CD4-positive, alpha-beta T cell treated with Interleukin-12 subunit alpha and Interleukin-12 subunit beta, for 1 hour (primary cell): ENCODE results near the gene CD200R1L.
"Not testable (repeated sequence)": the region's sequence is repeated elsewhere in the genome, so short reads cannot be mapped to it uniquely, and the experiment has no call there.

Experiments
- DNase-seq: peaks from one replicate; pipeline ENCODE4 v3.0.0-alpha.2; 2020

Gene CD200R1L, protein sequence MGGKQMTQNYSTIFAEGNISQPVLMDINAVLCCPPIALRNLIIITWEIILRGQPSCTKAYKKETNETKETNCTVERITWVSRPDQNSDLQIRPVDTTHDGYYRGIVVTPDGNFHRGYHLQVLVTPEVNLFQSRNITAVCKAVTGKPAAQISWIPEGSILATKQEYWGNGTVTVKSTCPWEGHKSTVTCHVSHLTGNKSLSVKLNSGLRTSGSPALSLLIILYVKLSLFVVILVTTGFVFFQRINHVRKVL

DNA sequence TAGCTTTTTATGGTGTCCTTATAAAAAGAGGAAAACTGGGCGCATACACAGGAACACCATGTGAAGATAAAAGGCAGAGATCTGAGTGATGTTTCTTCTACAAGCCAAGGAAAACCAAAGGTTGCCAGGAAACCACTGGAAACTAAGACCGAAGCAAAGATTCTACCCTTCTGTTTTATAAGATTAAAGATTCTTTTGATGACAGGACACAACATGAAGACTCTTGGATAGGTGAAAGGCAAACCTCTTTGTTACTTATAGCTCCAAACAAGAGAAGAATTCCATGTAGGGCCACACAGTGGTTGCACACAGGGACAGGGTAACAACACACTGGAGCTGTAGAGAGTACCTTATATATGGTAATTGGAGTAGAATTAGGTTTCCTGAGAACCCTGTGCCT lies at the start of gene CD200R1L:
TSS of gene CD200R1L (minus strand) at position 101 of the 400 bp plus-strand sequence. CDS start 17,497 bp downstream, outside the sequence.
- DNase-seq: no peak

DNA sequence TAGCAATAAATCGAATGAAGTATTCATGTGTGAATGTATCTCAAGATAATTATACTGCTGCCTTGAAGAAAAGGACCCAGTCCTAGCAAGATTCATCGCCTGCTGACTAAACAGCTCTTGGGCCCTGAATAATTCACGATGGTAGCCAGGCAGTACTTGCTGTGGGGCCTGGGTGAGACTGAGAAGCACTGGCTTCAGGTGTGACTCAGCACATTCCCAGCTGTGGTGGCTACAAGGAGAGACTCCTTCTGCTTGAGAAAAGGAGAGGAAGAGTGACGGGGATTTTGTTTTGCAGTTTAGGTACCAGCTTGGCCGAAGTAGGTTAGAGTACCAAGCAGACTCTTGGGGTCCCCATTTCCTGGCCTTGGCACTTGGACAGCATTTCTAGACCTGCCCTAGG lies 47.6 kb upstream of the CD200R1L start:
- no peak for DNase-seq

DNA sequence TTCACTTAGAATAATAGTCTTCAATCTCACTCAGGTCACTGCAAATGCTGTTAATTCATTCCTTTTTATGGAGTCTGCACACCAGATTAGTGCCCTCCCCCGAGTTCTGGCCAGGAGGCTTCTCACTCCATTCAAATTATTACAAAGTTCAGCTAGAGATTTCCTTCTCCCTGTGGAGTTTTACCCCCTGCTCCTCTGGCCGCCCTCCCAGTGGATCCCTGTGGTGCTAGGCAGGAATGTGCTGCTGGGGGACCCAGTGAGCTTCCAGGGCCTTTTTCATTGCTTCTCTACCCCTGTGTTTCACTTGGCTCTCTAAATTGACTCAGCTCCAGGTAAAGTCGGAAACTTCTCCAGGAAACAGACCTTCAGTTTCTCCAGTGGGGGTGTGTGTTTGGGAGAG lies 42.7 kb upstream of the CD200R1L start:
- DNase-seq: no peak

DNA sequence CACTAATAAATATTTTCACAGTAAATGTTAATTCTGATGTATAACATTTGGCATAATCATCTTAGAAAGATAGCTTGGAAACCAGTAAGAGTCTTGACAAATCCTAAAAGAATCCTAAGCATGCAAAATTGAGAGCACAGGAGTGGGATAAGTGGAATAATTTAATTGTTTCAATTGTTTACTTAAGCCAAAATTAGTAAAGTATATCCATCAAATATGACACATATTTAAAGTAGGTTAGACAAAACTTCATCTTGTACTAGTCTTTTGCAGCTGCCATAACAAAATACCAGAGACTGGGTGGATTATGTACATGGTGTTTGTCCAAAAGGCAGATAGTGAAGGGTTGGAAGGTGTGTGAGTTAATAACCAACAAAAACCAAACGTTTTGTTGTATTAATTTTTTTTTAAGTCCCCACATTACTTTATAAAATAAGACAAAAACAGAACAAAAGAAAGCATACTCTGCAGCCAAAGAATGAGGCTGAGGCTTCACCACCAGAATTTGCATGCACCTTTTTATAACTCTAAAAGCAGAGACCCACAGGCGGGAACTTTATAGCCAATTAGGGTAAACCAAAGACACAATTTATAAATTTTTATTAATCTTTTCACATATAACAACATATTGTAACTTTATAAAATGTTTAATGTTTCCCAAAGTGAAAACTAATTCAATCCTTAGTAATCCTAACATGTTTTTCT lies 41.9 kb upstream of the CD200R1L start:
- DNase-seq: no peak

DNA sequence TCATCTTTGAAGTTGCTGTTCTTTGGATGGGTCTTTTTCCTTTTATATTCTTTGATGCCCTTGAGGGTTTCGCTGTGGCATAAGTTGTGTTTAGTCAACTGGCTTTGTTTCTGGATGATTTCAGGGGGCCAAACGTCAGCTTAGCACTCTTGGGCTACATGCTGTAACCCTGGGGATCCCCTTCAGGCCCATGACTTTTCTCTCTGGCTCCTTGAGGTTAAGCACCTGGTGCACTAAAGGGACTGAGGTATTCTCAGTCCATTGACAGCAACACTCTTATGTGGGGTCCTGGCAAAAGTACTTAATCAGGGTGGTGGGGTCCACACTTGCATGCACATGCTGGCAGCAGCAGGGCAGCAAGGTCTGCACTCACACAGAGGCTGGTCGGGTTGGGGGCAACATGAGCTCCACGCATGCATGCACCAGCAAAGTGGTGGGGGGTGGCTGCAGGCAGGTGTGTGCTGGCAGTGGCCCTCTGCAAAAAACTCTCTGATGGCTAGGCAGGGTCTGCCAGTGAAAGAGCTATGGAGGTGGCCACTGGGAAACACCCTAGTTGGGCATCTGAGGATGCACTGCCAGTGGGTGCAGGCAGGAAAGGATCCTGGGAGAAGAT lies 38.1 kb upstream of the CD200R1L start:
- DNase-seq: no peak

DNA sequence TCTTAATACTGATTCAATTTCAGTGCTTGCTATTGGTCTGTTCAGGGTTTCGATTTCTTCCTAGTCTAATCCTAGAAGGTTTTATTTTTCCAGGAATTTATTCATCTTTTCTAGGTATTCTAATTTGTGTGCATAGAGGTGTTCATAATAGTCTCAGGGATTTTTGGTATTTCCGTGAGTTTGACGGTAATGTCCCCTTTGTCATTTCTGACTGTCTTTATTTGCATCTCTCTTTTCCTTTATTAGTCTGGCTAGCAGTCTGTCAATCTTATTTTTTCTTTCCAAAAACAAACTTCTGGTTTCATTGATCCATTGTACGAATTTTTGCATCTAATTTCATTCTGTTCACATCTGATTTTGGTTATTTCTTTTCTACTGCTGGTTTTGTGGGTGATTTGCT lies 35.2 kb upstream of the CD200R1L start:
- no peak for DNase-seq

DNA sequence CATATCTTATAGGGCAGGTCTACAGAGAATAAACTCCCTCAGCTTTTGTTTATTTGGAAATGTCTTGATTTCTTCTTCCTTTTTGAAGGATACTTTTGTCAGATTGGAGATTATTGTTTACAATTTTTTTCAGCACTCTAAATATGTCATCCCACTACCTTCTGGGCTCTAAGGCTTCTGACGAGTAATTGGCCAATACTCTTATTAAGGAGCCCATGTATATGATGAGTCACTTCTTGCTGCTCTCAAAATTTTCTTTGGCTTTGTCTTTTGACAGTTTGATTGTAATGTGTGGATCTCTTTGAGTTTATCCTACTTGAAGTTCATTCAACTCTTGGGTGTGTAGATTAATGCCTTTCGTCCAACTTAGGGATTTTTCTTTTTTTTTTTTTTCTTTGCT lies 28.9 kb upstream of the CD200R1L start:
- DNase-seq: no peak

DNA sequence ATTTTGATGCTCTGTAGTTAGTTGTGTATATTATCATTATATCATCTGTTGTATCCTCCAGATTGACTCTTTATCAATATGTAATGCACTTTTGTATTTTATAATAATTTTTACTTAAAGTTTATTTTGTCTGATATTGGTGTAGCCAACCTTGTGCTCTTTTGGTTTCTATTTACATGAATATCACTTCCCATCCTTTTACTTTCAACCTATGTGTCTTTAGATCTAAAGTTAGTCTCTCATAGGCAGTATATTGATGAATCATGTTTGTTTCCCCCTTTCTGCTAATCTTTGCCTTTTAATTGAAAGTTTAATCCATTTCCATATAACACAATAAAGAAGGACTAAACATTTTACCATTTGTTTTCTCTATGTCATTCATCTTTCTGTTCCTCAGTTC lies 28.1 kb upstream of the CD200R1L start:
- DNase-seq: no peak

DNA sequence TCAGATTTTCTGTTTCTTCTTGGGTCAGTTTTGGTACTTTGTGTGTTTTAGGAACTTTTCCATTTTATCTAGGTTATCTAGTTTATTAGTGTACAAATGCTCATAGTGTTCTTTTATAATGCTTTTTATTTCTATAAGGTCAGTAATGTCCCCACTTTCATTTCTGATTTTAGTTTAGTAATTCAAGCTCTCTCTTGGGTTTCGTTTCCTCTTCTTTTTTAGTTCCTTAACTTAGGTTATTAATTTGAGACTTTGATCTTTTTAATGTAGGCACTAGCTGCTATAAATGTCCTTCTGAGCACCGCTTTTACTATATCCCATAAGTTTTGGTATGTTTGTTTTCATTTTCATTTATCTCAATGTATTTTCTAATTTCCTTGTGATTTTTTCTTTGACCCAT lies 27.0 kb upstream of the CD200R1L start:
- DNase-seq: no peak

DNA sequence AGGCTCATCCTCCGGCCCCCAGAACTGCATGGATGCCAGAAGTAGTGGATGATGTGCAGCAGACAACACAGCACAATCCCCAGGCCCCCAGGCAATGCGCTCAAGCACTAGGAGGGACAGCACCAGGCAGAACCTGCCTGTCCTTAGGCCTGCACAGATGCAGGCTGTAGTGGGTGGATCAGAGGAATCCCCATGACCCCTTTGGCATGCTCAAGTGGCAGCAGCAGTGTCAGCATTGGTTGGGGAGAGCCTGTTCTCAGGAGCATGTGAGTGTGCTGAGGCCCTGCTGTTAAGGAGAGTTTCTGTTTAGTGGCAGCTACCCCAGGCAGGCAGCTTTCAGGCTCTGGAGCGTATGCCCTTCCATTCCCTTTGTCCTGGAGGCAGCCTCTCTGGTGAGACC lies 25.1 kb upstream of the CD200R1L start:
- DNase-seq: no peak

DNA sequence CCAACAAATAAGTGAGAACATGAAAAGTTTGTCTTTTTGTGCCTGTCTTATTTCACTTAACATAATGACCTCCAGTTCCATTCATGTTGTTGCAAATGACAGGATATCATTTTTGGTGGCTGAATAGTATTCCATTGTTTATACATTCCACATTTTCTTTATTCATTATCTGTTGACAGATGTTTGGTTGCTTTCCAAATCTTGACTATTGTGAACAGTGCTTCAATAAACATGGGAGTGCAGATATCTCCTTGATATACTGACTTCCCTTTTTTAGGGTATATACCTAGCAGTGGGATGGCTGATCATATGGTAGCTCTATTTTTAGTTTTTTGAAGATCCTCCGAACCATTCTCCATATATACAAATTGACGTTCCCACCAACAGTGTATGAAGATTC lies 19.1 kb upstream of the CD200R1L start:
- DNase-seq: no peak

DNA sequence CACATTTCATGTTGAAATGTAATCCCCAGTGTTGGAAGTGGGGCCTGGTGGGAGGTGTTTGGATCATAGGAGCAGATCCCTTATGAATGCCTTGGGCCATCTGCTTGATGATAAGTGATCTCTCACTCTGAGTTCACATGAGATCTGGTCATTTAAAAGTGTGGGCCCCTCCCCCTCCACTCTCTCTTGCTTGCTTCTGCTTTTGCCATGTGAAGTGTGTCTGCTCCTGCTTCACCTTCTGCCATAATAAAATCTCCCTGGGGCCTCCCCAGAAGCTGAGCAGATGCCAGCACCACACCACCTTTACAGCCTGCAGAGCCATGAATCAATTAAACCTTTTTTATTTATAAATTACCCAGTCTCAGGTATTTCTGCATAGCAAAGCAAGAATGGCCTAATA lies 14.2 kb upstream of the CD200R1L start:
- DNase-seq: no peak

DNA sequence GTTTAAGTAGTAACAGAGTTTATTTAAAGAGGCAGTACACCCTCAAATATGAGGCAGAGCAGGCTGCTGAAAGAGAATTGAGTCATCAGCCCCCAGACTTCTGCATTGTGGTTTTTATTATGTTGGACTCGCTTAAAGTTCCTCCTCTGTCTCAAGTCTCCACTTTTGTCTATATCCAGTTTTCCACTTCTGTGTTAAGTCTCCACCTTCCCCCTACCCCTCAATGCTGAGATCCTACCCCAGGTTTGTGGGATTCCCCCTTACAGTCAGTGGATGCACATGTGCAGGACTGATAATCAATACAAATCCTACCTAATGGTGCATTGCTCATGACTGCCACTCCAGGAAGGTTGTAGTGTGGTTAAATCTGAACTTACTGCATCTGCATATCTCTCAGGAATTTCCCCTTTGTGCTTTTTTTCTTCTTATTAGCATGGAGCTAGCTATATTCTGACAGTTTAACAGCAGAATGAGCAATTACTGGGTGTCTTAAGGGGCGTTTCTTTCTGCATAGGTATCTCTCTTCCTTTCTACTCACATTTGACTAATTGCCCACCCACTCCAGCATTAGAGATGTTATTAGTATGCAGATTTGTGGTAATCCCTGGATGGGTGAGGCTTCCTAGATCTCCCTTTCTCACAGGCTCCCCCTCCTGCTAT lies 11.9 kb upstream of the CD200R1L start:
- peak; percentile 32 for DNase-seq

DNA sequence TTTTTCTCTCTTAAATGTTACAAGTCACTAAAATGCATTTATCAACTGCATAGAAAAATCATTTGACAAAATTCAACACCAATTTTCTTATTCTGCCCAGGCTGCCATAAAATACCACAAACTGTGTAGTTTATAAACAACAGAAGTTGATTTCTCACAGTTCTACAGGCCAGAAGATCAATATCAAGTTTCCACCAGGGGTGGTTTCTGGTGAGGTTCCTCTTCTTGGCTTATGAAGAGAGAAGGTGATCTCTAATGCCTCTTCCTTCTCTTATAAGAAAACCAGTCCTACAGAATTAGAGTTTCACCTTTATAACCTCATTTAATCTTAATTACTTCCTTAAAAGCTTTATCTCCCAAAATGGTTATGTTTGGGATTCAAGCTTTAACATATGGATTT lies 10.9 kb upstream of the CD200R1L start:
- DNase-seq: peak; percentile 32

DNA sequence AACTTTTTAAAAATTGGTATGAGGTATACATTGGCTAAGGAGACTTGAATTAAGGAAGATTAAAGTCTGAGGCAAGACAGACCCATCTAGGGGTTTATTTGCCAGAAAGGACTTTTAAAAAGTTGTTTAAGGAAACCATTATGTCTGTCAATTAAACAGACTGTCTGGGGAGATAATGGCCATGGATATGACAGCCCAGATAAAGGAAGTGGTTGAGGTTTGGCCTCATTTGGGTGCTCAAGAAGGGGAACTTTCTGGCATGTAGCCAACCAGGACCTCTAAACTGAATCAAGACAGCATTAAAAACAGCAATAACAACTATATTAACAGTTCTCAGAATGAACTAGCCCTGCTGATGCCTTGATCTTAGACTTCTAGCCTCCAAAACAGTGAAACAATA lies 9.9 kb upstream of the CD200R1L start:
- peak; percentile 66 for DNase-seq

DNA sequence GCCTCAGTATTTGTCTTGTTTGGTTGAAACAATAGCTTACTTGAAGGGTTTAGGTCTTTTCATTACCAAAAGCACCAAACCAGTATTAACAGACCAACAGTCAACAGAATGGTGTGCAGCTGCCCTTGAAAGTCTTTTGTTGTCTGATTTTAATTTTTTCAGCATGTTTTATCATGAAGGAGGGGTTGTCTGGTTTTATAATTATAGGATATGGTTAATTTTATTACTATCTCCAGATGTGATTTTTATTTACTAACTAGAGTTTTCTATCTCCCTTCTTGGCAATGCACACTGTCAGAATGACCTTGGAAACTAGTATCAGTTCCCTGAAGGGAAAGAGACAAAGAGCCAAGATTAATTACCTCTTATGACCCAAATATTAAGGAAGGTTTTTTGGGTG lies 9.2 kb upstream of the CD200R1L start:
- DNase-seq: no peak

DNA sequence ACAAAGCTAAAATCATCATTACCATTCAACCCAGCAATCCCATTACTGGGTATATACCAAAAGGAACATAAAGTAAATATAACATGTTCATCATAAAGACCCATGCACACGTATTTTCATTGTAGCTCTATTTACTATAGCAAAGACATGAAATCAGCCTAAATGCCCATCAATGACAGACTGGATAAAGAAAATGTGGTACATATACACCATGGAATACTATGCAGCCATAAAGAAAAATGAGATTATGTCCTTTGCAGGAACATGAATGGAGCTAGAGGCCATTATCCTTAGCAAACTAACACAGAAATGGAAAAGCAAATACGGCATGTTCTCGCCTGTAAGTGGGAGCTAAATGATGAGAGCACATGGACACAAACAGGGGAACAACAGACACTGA lies 8.4 kb upstream of the CD200R1L start:
- not testable (repeated sequence) for DNase-seq

DNA sequence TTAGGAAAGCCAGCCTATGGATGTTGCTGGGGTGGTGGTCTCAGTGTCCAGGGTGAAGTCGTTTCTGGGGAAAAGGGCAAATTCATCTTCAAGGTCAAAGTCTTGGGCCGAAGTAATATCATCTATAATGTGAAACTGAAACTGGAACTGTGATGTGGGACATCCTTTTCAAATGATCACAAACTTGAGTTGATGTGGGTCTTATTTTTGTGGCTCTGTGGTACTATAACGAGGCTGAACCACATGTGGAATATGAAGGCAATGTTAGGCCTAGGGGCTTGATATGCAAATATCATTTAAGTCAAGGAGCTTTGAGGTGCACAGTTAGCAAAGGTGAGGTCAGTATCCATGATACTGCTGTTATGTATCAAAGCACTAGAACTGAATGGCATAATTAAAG lies 1.5 kb upstream of the CD200R1L start:
- DNase-seq: peak; percentile 27

DNA sequence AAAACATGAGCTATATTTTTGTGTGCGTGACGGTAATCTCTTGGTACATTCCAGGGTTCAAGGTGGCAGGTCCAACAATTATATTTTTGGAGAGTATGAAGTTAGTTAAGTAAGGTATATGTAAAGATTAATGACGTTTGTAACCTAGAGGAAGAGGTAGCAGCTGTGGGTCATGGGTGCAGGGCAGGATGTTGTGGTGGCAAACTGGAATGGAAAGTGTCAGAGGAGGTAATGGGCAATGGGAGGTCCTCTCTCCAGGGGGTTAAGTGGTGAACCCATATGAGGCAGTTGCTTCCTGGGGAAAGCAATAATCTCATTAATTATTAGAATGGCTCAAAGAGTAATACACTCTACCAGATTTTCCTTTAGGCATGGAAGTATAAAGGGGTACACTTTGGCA lies 1.0 kb upstream of the CD200R1L start:
- peak; percentile 57 for DNase-seq

DNA sequence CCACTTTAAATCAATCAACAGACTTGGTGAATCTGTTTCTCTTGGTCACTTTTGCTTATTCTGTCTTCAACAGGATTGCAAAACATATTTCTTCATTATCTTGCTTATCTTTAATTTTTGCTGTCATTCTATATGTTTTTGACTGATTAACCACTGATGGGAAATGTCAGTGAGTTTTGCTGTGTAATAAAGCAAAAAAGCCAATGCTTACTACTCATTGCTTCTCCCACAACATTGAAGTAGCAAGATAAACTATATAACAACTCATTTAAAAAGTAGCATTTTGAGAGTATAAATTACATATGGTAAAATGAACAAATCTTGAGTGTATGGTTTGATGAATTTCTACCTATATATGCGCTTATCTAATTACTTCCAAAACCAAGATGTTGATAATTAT lies 892 bp downstream of the CD200R1L start:
- DNase-seq: no peak

DNA sequence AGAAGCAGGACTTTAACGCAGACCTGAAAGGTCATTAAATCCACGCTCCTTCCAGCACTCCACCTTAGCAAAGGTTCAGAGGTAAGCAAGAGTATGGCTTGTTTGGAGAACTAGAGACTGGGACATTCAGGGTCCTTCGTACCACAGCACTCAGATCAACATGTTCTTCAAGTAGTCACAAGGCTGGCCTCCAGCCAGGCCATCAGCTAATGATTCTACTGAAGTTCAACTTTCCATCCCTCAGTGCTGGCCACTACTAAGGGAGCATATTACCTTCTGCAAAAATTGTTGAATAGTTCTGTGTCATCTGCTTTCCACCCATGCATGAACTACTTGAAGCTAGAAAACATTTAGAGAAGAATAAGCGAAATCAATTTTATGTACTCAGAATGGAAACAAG lies 17.6 kb downstream of the CD200R1L start:
- no peak for DNase-seq

DNA sequence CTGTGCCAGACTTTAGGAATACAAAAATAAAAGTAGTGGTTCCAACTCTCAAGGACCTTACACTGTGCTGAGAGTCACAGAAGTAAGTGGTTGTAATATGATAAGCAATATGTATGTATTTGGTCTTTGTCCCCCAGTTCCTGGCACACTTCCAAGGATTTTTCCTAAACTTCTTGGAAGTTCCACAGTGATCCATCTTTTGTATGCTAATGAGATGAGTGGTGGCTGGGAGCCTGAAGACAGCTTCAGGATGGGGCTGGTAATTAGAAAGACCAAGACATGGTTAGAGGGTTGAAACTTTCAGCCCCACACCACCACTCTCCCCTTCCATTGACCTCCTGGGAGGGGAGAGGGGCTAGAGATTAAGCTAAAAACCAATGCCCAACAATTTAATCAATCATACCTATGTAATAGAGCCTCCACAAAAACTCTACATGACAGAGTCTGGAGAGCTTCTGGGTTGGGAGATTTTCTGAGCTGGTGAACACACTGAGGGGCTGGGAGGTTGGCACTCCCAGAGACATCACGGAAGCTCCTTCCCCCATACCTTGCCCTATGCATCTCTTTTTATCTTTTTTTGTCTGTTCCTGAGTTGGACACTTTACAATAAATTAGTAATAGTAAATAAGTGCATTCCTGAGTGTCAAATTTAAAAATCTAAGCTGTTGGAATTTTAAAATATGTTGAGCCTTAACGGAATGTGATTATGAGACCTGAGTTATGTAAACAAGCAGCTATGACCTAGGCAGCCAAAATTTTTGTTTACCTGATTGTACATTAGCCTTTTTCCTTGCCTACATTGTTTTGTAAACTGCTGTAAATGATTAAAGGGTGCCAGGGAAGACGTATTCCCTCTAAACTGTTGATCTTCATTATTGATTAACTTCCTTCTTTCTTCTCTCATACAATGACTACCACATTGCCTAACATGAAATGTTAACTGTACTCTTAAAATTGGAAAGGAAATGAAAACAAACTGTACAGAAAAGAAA lies 24.3 kb downstream of the CD200R1L start:
- no peak for DNase-seq

DNA sequence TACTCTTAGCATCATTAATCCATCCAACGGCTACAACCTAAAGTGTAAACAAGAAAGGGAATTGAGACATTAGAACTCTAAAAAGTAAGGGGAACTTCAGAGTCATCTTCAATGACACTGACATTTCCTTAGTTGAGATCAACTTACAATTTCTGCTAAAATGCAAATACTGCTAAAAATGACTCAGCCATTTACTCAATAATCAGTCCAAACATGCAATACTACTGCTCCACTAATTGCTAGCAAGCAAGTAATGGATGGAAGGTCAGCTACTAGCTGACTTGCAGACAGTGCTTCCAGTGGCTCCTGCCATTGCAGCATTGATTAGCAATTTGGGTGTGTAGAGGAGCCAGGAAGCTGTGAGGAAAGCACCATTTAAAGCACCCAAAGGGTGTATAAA lies 28.4 kb downstream of the CD200R1L start:
- DNase-seq: no peak
